HG03565 (cell line): Measurements from ENCODE around the gene RPL23.

ENCODE experiments used
- ATAC-seq: cut with Tn5 transposase; IDR thresholded peaks from one replicate; pipeline ENCODE4 v1.9.1; 2021; ENCODE audit warnings: mild to moderate bottlenecking, moderate library complexity; ENCODE audit not compliant: unreplicated experiment

The RPL23 gene

GRCh38 chr17:38853292-38854219 is at the start of gene RPL23:
Gene RPL23, minus strand, starts transcription at chr17:38853721. Its CDS starts 11 bp downstream, at chr17:38853710.
- peak; percentile 74 for ATAC-seq

GRCh38 chr17:38900978-38901656 is 47.6 kb upstream of the RPL23 start:
- no peak for ATAC-seq

- ATAC-seq: no peak
Observed at GRCh38 chr17:38899421-38899820, 45.9 kb upstream of the RPL23 start.

DNA sequence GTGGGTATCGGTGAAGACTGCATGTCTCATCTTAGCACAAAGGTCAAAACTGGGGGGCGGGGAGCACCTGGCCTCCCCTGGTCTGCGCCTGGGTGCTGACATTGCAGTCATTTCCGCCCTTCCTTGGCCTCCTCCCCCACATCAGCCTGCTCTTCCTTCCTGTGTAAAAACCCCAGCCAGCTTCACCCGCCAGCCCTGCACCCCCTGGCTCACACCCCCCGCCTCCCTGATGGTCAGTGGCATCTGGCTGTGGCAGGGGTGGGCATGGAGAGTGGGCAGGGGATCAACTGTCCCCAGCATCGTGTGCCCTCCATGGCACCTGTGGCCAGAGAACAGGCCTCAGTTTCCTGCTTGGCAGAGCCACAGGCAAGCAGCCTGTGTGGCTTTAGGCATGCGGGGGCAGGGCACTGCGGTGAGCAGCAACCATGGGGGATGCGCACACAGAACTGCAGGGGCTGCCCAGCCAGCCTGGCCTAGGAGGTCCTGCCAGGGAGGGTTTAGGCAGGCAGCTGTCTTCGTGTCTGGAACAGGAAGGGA is 45.4 kb upstream of the RPL23 start:
- ATAC-seq: peak; percentile 72

- ATAC-seq: peak; percentile 7
Observed at GRCh38 chr17:38898291-38898679, 44.8 kb upstream of the RPL23 start.

GRCh38 chr17:38897671-38898290 is 44.3 kb upstream of the RPL23 start:
- no peak for ATAC-seq

DNA sequence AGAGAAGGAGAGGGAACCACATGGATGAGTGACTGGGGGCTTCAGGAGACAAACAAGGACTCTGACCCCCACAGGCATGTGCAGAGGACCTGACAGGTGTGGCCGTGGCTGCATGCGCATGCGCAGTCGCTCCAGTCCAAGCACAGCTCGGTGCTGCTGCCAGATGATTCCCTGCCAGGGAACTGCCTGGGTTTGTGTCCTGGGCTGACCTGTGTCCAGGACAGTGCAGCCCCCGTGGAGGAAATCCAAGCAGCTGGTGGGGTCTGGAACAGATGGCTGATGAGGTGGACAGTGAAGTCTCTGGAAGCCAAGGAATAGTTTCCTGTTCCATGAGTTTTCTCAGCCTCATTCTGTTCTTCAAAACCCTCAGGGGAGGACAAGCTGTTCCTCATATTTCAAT is 43.7 kb upstream of the RPL23 start:
- ATAC-seq: no peak

DNA sequence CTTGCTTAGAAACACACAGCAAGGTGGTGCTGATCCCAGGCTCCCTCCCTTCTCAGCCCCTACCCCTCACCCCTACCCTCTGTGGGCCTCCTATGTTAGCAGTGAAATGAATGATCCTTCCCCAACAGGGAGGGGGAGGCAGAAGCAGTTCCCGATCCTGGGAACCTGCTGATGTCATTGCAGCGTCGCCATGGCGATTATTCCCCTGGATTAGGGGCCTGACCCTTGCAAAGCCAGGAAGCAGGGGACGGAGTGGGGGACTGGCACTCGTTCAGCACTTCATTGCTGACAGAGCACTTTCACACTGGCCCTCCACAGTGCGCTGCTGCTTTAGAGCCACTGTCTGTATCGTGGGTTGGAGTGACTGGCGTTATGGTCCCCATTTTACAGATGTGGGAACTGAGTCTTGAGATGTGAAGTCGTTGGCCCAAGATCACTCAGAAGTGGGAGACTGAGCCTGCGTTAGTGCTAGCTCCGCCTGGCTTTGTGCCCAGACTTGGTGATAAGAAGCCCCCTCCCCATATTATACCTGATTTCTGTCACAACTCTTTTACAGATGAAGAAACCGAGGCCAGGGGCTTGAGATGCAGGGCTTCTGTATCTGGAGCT is 42.9 kb upstream of the RPL23 start:
- ATAC-seq: no peak

DNA sequence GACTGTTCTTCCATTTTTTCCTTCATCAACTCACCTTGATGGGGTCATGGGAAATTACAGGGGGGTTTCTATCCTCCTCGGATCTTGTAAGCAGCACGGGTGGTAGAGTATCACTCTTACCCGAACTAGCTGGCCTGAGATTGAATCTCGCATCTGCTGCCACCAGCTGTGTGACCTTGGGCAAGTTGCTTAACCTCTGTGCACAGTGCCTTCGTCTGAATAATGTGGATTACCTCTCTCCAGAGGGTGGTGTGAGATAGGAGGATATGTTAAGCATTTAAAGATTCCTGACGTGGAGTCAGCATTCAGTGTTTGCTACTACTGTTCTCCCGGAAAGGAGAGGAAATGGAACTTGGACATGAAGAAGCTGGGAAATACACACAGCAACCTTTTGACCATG is 40.8 kb upstream of the RPL23 start:
- ATAC-seq: no peak

DNA sequence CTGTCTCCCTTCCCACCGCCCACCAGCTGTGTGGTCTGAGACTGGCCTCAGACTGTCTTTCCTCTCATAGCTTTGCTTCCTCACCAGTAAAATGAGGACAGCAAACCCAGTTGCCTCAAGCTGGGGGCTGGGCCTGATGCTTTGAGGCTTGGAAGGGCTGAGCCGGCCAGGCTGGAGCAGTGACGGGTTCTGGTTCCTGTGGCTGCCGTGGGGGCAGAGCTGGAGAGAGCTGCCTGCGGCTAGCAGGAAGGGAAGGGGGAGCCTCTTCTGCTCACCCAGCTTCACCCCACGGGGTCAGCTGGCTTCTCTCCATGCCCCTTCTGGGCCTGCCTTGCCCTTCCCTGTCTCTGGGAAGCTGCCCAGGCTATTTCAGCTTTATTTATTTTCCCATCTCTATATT is 40.1 kb upstream of the RPL23 start:
- ATAC-seq: no peak

- no peak for ATAC-seq
Observed at GRCh38 chr17:38893113-38893512, 39.6 kb upstream of the RPL23 start.

GRCh38 chr17:38892620-38893019 is 39.1 kb upstream of the RPL23 start:
- ATAC-seq: no peak

DNA sequence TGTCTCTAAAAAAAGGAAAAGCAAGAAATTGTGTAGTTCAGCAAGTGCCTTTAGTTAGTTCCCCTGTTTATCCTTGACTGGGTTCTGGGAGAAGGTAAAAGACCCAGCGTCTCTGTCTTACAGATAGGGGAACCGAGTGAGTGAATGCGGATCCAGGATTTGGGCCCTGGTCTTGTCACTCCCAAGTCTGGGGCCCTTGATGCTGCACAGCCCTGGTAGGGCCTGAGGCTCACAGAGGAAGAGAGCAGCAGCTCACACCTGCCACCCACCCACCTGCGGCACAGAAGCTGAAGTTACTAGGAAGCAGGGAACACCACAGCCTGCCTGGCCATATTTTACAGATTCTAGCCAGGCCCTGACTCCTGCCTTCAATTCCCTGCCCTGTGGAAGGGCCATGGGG is 38.6 kb upstream of the RPL23 start:
- ATAC-seq: no peak

DNA sequence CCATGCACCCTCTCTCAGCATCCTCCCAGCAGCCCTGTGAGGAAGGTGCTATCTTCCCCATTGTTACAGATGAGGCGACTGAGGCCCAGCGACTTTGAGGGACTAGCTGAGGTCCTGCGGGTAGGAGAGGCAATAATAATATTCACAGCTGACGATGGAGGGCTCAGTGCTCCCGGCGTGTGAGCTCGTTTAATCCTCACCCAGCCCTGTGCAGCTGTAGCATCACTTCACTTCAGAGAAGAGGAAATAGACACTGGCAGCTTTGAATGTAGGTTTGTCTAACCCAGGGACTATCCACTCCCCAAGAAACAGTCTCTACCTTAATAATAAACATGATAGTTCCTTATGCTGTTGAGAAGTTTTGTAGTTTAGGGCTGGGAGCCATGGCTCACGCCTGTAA is 37.9 kb upstream of the RPL23 start:
- ATAC-seq: no peak

DNA sequence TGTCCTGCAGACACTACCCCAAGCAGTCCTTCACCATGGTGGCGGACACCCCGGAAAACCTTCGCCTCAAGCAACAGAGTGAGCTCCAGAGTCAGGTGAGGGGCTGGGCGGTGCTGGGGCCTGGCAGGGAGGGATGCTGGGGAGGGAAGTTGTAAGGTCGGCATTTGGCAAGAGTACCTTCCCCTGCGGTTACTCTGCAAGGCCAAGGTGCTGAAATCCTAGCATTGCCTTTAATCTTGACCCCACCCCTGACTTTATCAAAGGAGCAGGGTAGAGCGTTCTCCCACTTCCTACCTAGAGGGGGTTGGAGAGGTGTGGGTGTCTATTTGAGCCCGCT is 36.9 kb upstream of the RPL23 start:
- ATAC-seq: no peak

- ATAC-seq: no peak
Observed at GRCh38 chr17:38889745-38890409, 36.4 kb upstream of the RPL23 start.

GRCh38 chr17:38888842-38889241 is 35.3 kb upstream of the RPL23 start:
- no peak for ATAC-seq

GRCh38 chr17:38886643-38887010 is 33.1 kb upstream of the RPL23 start:
- ATAC-seq: no peak

DNA sequence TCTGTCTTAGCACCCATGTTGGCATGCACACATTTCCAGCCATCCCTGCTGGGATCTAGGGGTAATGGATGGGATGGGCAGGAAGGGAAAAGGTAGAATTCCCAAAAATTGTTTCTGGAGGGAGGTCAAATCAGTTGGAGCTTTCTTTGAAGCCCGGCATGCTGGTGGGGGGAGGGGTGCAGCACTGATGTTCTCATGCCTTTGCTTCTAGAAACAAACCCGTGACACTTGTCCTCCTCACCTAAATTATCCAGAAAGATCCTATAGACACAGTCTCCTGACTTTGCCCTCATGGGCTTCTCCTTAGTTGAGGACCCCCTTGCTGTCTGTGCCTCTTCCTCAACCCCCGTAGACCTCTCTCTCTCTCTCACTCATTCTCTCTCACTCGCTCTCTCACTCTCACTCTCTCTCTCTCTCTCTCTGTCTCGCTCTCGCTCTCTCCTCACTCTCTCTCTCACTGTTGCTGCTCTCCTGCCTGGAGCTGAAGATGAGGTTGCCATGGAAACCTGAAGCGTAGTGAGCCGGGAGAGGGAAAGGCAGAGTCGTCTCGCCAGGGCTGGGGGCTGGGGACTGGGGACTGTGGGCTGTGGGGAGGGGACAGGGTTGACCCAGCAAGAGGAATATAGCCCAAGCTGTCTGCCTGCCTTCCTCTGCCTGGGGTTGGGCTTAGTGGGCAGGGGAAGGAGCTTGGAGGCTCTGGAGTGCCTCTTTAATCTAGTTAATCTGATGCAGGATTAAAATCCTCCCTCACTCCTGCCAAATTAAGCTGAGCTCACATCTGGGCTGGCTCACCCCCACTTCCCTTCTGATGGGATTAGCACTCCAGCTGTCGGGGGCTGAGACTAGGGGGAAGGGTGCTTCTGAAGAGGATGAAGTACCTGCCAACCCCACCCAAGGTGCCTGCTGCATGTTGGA is 32.5 kb upstream of the RPL23 start:
- ATAC-seq: no peak
